ENCODE data around the gene LRRC43. TPM values are rescaled to one million over a fixed set of nuclear protein-coding genes. Genes with fewer than 3 reads are reported as not detected.

The LRRC43 gene
- total and polyA plus RNA-seq, 8 donors: 1.3 to 2.2 TPM; not detected in 6

- Histone ChIP-seq H3K4me1 (peaks cover 0 to 13% (median 11%) of the 10 kb centered on the region in 4 donors), H3K27me3 (peaks cover 0 to 12% (median 5%) of the 10 kb centered on the region in 3 donors), H3K27ac (no peak overlapping the region), H3K9me3 (no peaks in the 10 kb centered on the region), H3K36me3 (no peaks in the 10 kb centered on the region), H3K4me3 (no peak overlapping the region)
- intact Hi-C loops (cut with DNase I; ENCODE audit: low total_unique reads): no loop called here
- no peak for TF ChIP-seq CTCF (IDR thresholded peaks at IDR 0.05)
- no peak for TF ChIP-seq EP300 (IDR thresholded peaks at IDR 0.05)
- TF ChIP-seq POLR2AphosphoS5 (IDR thresholded peaks at IDR 0.05): no peak
- no peak for TF ChIP-seq POLR2A (IDR thresholded peaks at IDR 0.05)
- no peak for DNase-seq
- 87 to 94% (median 91%) methylated on average over 7 of the region's 7 CpGs for WGBS, 5 donors
Observed at GRCh38 chr12:122185079-122185478, 2.2 kb downstream of the LRRC43 start.

- no peak overlapping the region for H3K4me3 ChIP-seq
- intact Hi-C loops (cut with DNase I; ENCODE audit: low total_unique reads): no loop called here
- H3K4me1 ChIP-seq: peaks cover 0 to 14% (median 11%) of the 10 kb centered on the region in 4 donors
- no peak for DNase-seq
- TF ChIP-seq POLR2AphosphoS5 (IDR thresholded peaks at IDR 0.05): no peak
- no peak for TF ChIP-seq CTCF (IDR thresholded peaks at IDR 0.05)
- no peaks in the 10 kb centered on the region for H3K36me3 ChIP-seq
- no peak overlapping the region for H3K27ac ChIP-seq
- 81 to 90% (median 86%) methylated on average over 10 of the region's 10 CpGs for WGBS, 5 donors
- peaks cover 0 to 12% (median 5%) of the 10 kb centered on the region in 3 donors for H3K27me3 ChIP-seq
- no peaks in the 10 kb centered on the region for H3K9me3 ChIP-seq
Observed at GRCh38 chr12:122185494-122186082, 2.7 kb downstream of the LRRC43 start.

GRCh38 chr12:122187466-122187865 lies 4.5 kb downstream of the LRRC43 start:
- WGBS, 5 donors: 65 to 76% (median 72%) methylated on average over 9 to 12 of the region's 12 CpGs
- Histone ChIP-seq H3K27ac (no peak overlapping the region), H3K27me3 (peaks cover 0 to 12% (median 5%) of the 10 kb centered on the region in 3 donors), H3K9me3 (no peaks in the 10 kb centered on the region), H3K4me1 (peaks cover 0 to 16% (median 11%) of the 10 kb centered on the region in 4 donors), H3K36me3 (no peaks in the 10 kb centered on the region), H3K4me3 (no peak overlapping the region)
- TF ChIP-seq CTCF (IDR thresholded peaks at IDR 0.05): no peak
- no peak for TF ChIP-seq POLR2A (IDR thresholded peaks at IDR 0.05)
- TF ChIP-seq POLR2AphosphoS5 (IDR thresholded peaks at IDR 0.05): no peak
- no peak for TF ChIP-seq EP300 (IDR thresholded peaks at IDR 0.05)
- intact Hi-C loops (cut with DNase I; ENCODE audit: low total_unique reads): no loop called here
- DNase-seq: no peak

GRCh38 chr12:122189626-122190475 lies 6.9 kb downstream of the LRRC43 start:
- WGBS, 5 donors: 85 to 88% (median 86%) methylated on average over 27 to 34 of the region's 34 CpGs
- intact Hi-C loops (cut with DNase I; ENCODE audit: low total_unique reads): no loop called here
- H3K4me3 ChIP-seq: no peak overlapping the region

More at GRCh38 chr12:122189626-122190475, 6.9 kb downstream of the LRRC43 start:
- Histone ChIP-seq H3K9me3 (no peaks in the 10 kb centered on the region), H3K27ac (no peak overlapping the region), H3K36me3 (no peaks in the 10 kb centered on the region), H3K4me1 (peaks cover 0 to 4% (median 0%) of the 10 kb centered on the region in 4 donors), H3K27me3 (no peaks in the 10 kb centered on the region)
- TF ChIP-seq POLR2AphosphoS5 (IDR thresholded peaks at IDR 0.05): no peak
- no peak for TF ChIP-seq EP300 (IDR thresholded peaks at IDR 0.05)
- TF ChIP-seq POLR2A (IDR thresholded peaks at IDR 0.05): no peak
- no peak for TF ChIP-seq CTCF (IDR thresholded peaks at IDR 0.05)
- no peak for DNase-seq
